ENCODE results near the gene MAEA.

MAEA gene

DNA sequence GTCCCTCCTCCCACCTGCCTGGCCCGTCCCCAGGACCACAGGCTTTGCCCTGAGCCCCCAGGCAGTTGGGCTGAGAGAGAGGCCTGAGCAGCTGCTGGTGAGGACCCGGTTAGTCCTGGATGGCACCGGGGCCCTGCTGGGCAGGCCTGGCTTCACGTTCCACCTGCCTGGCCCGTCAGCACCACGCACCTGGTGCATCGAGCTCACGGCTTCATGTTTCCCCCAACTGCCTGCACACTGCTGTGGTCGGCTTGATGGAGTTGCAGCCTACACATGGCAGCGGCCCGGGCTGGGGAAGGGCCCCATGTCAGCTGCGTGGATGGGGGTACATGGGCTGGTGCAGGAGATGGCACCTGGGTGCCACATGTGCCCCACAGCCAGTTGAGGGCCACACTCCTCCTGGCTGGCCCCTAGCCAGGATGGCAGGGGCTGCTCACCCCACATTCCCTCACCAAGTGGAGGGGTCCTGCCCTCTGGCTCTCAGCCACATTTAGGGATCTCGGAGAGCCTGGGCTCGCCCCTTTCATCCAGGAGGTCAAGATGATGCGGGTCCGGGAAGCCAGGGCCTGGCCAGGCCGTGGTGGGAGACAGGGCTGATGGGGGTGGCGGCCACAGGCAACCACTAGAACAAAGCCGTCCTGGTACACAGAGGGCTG lies 88.0 kb downstream of the MAEA start:
- TF ChIP-seq, protein P1, sequence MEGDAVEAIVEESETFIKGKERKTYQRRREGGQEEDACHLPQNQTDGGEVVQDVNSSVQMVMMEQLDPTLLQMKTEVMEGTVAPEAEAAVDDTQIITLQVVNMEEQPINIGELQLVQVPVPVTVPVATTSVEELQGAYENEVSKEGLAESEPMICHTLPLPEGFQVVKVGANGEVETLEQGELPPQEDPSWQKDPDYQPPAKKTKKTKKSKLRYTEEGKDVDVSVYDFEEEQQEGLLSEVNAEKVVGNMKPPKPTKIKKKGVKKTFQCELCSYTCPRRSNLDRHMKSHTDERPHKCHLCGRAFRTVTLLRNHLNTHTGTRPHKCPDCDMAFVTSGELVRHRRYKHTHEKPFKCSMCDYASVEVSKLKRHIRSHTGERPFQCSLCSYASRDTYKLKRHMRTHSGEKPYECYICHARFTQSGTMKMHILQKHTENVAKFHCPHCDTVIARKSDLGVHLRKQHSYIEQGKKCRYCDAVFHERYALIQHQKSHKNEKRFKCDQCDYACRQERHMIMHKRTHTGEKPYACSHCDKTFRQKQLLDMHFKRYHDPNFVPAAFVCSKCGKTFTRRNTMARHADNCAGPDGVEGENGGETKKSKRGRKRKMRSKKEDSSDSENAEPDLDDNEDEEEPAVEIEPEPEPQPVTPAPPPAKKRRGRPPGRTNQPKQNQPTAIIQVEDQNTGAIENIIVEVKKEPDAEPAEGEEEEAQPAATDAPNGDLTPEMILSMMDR (conservative IDR thresholded peaks at IDR 0.05; ENCODE audit: low read depth, low read length): no peak
- DNase-seq (ENCODE audit: low read depth): no peak
- H3K4me3 ChIP-seq (ENCODE audit: low read length): no peak overlapping the region

DNA sequence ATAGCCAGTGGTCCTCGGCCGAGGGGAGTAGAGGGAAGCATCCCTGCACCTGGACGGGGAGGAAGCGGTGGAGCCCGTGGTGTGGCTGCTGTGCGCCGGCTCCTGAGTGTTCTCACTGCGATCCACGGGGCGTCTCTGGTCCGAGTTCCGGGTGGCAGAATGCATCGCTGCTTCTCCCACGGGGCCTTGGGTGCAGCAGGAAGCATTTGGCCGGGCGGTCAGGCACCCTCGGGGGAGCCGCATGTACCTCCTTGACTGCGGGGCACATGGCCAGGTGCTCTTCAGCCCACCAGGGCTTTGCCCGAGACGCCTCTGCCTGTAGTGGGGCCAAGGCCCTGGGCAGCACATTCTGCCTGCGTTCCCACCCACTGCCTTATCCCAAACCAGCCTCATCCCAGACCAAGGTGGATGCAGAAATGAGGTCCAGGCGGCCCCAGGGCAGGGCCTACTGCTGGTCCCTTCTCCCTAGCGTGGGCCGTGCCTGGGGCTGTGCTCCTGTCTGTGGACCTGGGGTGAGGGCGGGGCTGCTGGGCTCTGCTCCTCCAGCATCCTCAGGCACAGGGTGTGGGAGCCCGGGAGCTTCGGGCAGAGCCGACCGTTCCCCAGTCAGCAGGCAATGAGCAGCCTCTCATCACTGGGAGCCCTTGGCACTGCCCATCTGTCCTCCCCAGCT lies 89.0 kb downstream of the MAEA start:
- H3K4me3 ChIP-seq (ENCODE audit: low read length): no peak overlapping the region
- TF ChIP-seq, protein P1 (conservative IDR thresholded peaks at IDR 0.05; ENCODE audit: low read depth, low read length): no peak
- no peak for DNase-seq (ENCODE audit: low read depth)

DNA sequence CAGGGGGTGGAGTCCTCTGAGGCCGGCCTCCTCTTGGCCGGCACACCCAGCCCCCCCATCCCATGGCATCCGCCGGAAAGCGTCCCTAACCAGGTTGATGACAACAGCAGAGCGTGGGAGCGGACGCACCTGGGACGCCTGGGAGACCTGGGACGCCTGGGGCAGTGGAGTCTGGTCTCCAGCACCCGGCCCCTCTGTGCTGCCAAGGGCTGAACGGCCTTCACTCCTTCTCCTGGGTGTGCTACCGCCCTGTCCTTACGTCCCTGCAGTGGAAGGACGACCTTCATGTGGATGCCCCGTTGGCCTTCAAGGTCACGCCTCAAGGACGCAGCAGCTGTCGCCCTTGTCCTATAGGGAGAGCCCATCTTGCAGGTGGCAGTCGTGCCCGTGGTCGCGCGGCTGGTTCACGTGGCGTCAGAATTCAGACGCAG lies 89.7 kb downstream of the MAEA start:
- H3K4me3 ChIP-seq (ENCODE audit: low read length): no peak overlapping the region
- no peak for DNase-seq (ENCODE audit: low read depth)
- TF ChIP-seq, protein P1 (conservative IDR thresholded peaks at IDR 0.05; ENCODE audit: low read depth, low read length): no peak

DNA sequence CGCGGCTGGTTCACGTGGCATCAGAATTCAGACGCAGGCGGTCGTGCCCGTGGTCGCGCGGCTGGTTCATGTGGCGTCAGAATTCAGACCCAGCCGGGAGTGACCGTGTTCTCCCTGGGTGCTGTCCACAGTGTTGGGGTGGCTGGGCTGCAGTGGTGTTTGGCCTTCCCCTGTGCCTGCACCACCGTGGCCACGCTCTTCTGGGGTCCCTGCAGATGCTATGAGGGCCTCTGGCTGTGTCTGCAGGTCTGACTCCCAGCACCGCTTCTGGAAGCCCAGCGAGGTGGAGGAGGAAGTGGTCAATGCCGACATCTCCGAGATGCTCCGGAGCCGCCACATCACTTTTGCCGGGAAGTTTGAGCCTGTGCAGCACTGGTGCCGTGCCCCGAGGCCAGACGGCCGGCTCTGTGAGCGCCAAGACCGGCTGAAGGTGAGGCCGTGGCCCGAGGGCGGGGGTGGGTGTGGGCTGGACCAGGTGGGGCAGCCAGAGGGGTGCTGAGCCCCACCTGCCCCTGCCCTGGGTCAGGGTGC lies 90.2 kb downstream of the MAEA start:
- TF ChIP-seq, protein P1 (conservative IDR thresholded peaks at IDR 0.05; ENCODE audit: low read depth, low read length): no peak
- DNase-seq (ENCODE audit: low read depth): no peak
- H3K4me3 ChIP-seq (ENCODE audit: low read length): no peak overlapping the region

DNA sequence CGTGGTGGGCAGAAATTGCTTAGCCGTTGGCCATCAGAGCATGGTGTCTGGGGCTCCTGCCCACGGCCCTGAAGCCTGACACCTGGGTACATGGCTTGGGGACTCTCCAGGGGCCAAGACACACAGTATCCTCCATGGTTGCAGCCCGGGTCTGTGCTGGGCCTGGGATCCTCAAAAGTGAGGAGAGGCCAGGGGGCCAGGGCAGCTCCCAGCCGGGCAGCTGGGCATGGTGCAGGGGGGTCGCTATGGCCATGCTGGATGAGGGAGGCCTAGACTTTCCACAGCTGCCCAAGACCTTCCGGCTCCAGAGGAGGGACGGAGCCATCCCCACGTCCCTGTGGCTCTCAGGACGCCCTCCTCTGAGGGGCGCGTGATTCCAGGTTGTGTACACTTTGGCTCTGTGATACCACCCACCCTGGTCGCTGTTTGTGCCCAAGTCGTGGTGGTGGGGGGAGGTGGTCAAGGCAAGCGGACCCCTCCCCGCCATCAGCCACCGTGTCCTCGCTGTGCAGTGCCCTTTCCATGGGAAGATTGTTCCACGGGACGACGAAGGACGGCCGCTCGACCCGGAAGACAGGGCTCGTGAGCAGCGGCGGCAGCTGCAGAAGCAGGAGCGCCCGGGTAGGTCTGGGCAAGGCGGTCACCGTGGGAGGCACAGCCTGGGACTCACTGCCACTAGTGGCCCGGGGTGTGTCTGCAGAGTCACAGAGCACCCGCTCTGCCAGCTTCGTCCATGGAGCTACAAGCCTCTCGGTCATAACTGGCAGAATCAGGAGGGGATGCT lies 90.9 kb downstream of the MAEA start:
- no peak for DNase-seq (ENCODE audit: low read depth)
- no peak overlapping the region for H3K4me3 ChIP-seq (ENCODE audit: low read length)
- TF ChIP-seq, protein P1 (conservative IDR thresholded peaks at IDR 0.05; ENCODE audit: low read depth, low read length): no peak

DNA sequence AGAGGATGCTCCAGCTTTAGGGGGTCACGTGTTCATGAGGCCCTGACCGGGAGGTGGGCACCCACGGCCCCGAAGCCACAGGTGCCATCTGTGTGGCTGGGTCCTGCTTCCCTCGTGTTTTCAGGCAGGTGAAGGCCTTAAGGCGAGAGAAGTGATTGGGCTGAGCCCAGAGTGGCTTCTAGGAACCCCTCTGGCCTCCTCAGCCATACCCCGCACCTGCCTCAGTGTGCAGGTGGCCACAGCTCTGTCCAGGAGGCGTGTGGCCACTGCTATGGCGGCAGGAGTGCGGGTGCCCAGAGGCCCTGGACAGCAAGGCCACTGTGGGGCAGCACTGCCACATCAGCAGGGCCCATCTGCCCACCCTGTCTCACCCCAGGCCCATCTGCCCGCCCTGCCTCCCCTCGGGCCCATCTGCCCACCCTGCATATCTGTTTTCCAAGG lies 91.5 kb downstream of the MAEA start:
- no peak overlapping the region for H3K4me3 ChIP-seq (ENCODE audit: low read length)
- TF ChIP-seq, protein P1 (conservative IDR thresholded peaks at IDR 0.05; ENCODE audit: low read depth, low read length): peak; percentile 7
- no peak for DNase-seq (ENCODE audit: low read depth)
